Measurements from ENCODE around the gene GDI1. TPM values are rescaled to one million over a fixed set of nuclear protein-coding genes. Genes with fewer than 3 reads are reported as not detected.

The GDI1 gene
- total and polyA plus RNA-seq, 12 donors = 85.6 to 287 (median 113) TPM

DNA sequence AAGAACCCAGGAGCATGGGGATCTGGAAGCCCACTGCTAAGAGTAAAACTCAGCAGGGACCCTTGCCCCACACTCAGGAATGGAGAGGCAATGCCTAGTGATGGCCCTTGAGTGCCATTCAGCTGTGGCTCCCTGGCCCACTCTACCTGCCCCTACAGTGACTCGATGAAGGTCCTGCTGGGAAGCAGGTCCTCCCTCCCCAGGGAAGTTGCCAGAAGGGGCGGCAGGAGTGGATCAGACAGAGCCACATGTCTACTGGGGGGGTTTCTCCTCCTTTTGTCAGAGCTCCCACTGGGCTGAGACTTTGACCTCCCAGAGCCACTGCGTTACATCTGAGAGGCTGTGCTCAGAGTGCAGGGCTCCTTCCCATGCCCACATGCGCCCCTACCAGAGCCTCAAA lies 52.2 kb downstream of the GDI1 start:
- 75 to 93% (median 91%) methylated on average over 1 to 4 of the region's 4 CpGs; no CpG with 5 or more reads in 1 of the 4 donors for WGBS, 4 donors
- peak overlapping the region in 3 of 5 donors; percentile 81 to 97 (median 93) for H3K27ac ChIP-seq

DNA sequence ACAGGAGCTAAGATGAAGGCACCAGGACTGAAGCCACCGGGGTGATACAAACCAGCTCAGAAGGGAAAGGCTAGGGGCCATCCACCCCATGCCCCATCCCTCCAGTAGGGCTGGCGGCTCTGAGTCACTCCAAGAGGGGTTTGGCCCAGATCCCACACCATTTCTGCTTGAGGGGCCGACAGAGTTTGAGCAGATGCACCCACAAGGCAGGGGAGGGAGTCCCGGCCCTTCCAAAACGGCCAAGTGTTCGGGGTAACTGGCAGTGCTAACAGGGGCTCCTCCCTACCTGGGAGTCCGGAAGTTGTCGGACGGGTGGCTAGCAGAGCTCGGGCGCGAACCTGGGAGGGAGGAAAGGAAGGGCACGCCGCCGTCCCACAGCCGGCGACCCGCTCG lies 53.1 kb downstream of the GDI1 start:
- H3K27ac ChIP-seq = peak overlapping the region; percentile 46 to 97 (median 88)
- H3K4me3 ChIP-seq = peak overlapping the region in 1 of 4 donors; percentile 66
- 1 to 66% (median 47%) methylated on average over 11 to 15 of the region's 19 CpGs; no CpG with 5 or more reads in 1 of the 4 donors for WGBS, 4 donors
- H3K9me3 ChIP-seq (replicated peaks in 1 of 3) = no peaks in the 10 kb centered on the region
- no peaks in the 10 kb centered on the region for H3K36me3 ChIP-seq (replicated peaks in 1 of 2)
- intact Hi-C loops (cut with DNase I) = no loop called here
- DNase-seq = peak in 6 of 7 donors; percentile 50 to 69 (median 56)
- H3K27me3 ChIP-seq = no peaks in the 10 kb centered on the region
- TF ChIP-seq, protein P1, sequence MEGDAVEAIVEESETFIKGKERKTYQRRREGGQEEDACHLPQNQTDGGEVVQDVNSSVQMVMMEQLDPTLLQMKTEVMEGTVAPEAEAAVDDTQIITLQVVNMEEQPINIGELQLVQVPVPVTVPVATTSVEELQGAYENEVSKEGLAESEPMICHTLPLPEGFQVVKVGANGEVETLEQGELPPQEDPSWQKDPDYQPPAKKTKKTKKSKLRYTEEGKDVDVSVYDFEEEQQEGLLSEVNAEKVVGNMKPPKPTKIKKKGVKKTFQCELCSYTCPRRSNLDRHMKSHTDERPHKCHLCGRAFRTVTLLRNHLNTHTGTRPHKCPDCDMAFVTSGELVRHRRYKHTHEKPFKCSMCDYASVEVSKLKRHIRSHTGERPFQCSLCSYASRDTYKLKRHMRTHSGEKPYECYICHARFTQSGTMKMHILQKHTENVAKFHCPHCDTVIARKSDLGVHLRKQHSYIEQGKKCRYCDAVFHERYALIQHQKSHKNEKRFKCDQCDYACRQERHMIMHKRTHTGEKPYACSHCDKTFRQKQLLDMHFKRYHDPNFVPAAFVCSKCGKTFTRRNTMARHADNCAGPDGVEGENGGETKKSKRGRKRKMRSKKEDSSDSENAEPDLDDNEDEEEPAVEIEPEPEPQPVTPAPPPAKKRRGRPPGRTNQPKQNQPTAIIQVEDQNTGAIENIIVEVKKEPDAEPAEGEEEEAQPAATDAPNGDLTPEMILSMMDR (IDR thresholded peaks at IDR 0.05) = no peak
- TF ChIP-seq POLR2A (IDR thresholded peaks at IDR 0.05) = no peak
- peaks cover 5 to 8% of the 10 kb centered on the region in 2 donors for H3K4me1 ChIP-seq (replicated peaks in 1 of 2)

More for the DNA sequence above, 52.2 kb downstream of the GDI1 start:
- intact Hi-C loops (cut with DNase I) = no loop called here
- Histone ChIP-seq H3K9me3 (replicated peaks in 1 of 3) (no peaks in the 10 kb centered on the region), H3K4me1 (replicated peaks in 1 of 2) (peaks cover 5 to 14% of the 10 kb centered on the region in 2 donors), H3K36me3 (replicated peaks in 1 of 2) (no peaks in the 10 kb centered on the region), H3K27me3 (no peaks in the 10 kb centered on the region), H3K4me3 (peak overlapping the region in 1 of 4 donors; percentile 66)
- TF ChIP-seq, protein P1 (IDR thresholded peaks at IDR 0.05) = no peak
- TF ChIP-seq POLR2A (IDR thresholded peaks at IDR 0.05) = no peak
- DNase-seq = no peak

DNA sequence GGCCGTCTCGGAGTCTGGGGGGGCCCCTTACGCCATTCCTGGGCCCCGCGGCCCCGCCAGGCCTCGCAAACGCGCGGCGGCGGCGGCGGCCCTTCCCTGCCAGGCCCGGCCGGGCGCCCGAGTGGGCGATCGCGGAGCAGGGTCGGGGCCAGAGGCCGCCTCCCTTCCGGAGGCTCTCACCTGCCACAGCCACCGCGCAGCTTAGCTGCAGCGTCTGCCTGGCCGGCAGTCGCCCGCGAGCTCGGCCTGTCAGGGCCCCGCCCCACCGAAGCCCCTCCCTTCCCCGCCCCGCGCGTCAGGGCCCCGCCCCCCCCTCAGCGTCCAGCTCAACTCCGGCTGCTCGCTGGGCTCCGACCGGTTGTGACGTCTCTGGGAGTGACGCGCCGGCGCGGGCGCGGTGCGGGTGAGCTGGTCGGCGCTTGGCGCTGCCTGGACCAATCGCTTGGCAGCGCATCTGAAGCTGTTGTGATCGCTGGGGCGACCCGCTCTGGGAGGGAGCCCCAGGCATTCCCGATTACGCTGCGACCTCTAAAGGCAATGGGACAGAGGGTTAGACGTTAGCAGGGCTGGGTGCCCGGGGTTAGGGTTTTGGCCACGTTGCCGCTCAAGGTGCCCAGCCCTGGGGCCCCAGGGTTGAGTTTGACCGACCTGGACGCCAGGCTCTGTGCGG lies 53.6 kb downstream of the GDI1 start, which contains the start of gene SLC10A3:
Gene SLC10A3 (minus strand): TSS at position 216 of the 670 bp plus-strand sequence. CDS start 1,689 bp downstream, outside the sequence.
- H3K9me3 ChIP-seq (replicated peaks in 1 of 3) = no peaks in the 10 kb centered on the region
- intact Hi-C loops (cut with DNase I) = no loop called here
- H3K27me3 ChIP-seq = no peaks in the 10 kb centered on the region
- no peaks in the 10 kb centered on the region for H3K36me3 ChIP-seq (replicated peaks in 1 of 2)
- 0 to 26% (median 11%) methylated on average over 1 to 58 of the region's 71 CpGs for WGBS, 4 donors
- TF ChIP-seq, protein P1 (IDR thresholded peaks at IDR 0.05) = no peak
- peak; percentile 83 to 91 for TF ChIP-seq POLR2A (IDR thresholded peaks at IDR 0.05)
- H3K4me3 ChIP-seq = peak within 1 kb of the TSS in 2 of 4 donors; percentile 2 to 66
- peak within 1 kb of the TSS; percentile 72 to 97 (median 88) for H3K27ac ChIP-seq
- peaks cover 3 to 6% of the 10 kb centered on the region in 2 donors for H3K4me1 ChIP-seq (replicated peaks in 1 of 2)
- DNase-seq = peak; percentile 93 to 97 (median 95)

Small RNA genes within 50 kb of the gene (microRNA-seq; reads per million reads assigned to microRNA genes)
- gene MIR6858 = 0.85 to 1.9 (median 1.3) reads per million in 3 donors

Small RNA genes within 50 kb of the gene (small RNA-seq; reads per million reads assigned to genes)
- 0.08 to 0.47 reads per million in 2 donors for gene MIR6858
- gene SNORA70 = 0 reads per million in 2 donors

Other genes with a start within 250 kb of the GDI1 start
- not detected for gene OPN1MW2, start 217.4 kb upstream of the GDI1 start, total RNA-seq
- not detected for gene OPN1MW2, start 217.4 kb upstream of the GDI1 start, polyA plus RNA-seq
- gene OPN1MW3, start 179.6 kb upstream of the GDI1 start, total RNA-seq = not detected
- gene OPN1MW3, start 179.6 kb upstream of the GDI1 start, polyA plus RNA-seq = not detected
- under 1 TPM in 1 of 9 donors, not detected in 8; 0.18 TPM for gene TEX28, start 142.0 kb upstream of the GDI1 start, total RNA-seq
- gene TEX28, start 142.0 kb upstream of the GDI1 start, polyA plus RNA-seq = under 1 TPM in 1 of 3 donors, not detected in 2; 0.07 TPM
- 1 to 10 TPM in 1 of 9 donors, under 1 TPM in 4, not detected in 4; 0.16 to 1.1 (median 0.56) TPM for gene TKTL1, start 141.4 kb upstream of the GDI1 start, total RNA-seq
- under 1 TPM in 1 of 3 donors, not detected in 2; 0.31 TPM for gene TKTL1, start 141.4 kb upstream of the GDI1 start, polyA plus RNA-seq
- gene FLNA, start 62.5 kb upstream of the GDI1 start, total RNA-seq = 100 to 1,000 TPM in 8 of 9 donors, 10 to 100 TPM in 1; 57.0 to 979 (median 499) TPM
- gene FLNA, start 62.5 kb upstream of the GDI1 start, polyA plus RNA-seq = 100 to 1,000 TPM; 169 to 861 (median 612) TPM
- gene EMD, start 57.9 kb upstream of the GDI1 start, total RNA-seq = 10 to 100 TPM in 8 of 9 donors, 1 to 10 TPM in 1; 7.7 to 82.7 (median 46.5) TPM
- 10 to 100 TPM; 75.9 to 95.2 (median 79.1) TPM for gene EMD, start 57.9 kb upstream of the GDI1 start, polyA plus RNA-seq
- gene RPL10, start 38.8 kb upstream of the GDI1 start, total RNA-seq = 1,000 to 10,000 TPM in 8 of 9 donors, 100 to 1,000 TPM in 1; 626 to 5,287 (median 2,456) TPM
- gene RPL10, start 38.8 kb upstream of the GDI1 start, polyA plus RNA-seq = 1,000 to 10,000 TPM; 1,725 to 3,645 (median 2,430) TPM
- 100 to 1,000 TPM in 1 of 9 donors, 10 to 100 TPM in 7, 1 to 10 TPM in 1; 9.3 to 101 (median 47.8) TPM for gene DNASE1L1, start 27.9 kb upstream of the GDI1 start, total RNA-seq
- 10 to 100 TPM; 17.2 to 48.0 (median 42.7) TPM for gene DNASE1L1, start 27.9 kb upstream of the GDI1 start, polyA plus RNA-seq
- gene TAFAZZIN, start 25.6 kb upstream of the GDI1 start, total RNA-seq = 10 to 100 TPM; 15.0 to 47.1 (median 26.4) TPM
- gene TAFAZZIN, start 25.6 kb upstream of the GDI1 start, polyA plus RNA-seq = 100 to 1,000 TPM in 2 of 3 donors, 1 to 10 TPM in 1; 8.6 to 142 (median 103) TPM
- gene ATP6AP1, start 8.5 kb upstream of the GDI1 start, total RNA-seq = 100 to 1,000 TPM in 6 of 9 donors, 10 to 100 TPM in 3; 68.8 to 170 (median 135) TPM
- 100 to 1,000 TPM in 1 of 3 donors, 10 to 100 TPM in 2; 55.4 to 133 (median 56.8) TPM for gene ATP6AP1, start 8.5 kb upstream of the GDI1 start, polyA plus RNA-seq
- 10 to 100 TPM; 25.1 to 74.5 (median 51.1) TPM for gene FAM50A, start 7.0 kb downstream of the GDI1 start, total RNA-seq
- gene FAM50A, start 7.0 kb downstream of the GDI1 start, polyA plus RNA-seq = 100 to 1,000 TPM; 104 to 451 (median 241) TPM
- 10 to 100 TPM in 7 of 9 donors, 1 to 10 TPM in 2; 2.1 to 46.3 (median 12.1) TPM for gene PLXNA3, start 21.1 kb downstream of the GDI1 start, total RNA-seq
- gene PLXNA3, start 21.1 kb downstream of the GDI1 start, polyA plus RNA-seq = 10 to 100 TPM; 22.3 to 83.6 (median 27.4) TPM
- 100 to 1,000 TPM in 1 of 9 donors, 10 to 100 TPM in 8; 22.5 to 101 (median 52.6) TPM for gene LAGE3, start 42.1 kb downstream of the GDI1 start, total RNA-seq
- gene LAGE3, start 42.1 kb downstream of the GDI1 start, polyA plus RNA-seq = 10 to 100 TPM; 11.3 to 24.0 (median 12.0) TPM
- 10 to 100 TPM; 36.4 to 95.6 (median 56.3) TPM for gene UBL4A, start 49.5 kb downstream of the GDI1 start, total RNA-seq
- gene UBL4A, start 49.5 kb downstream of the GDI1 start, polyA plus RNA-seq = 10 to 100 TPM; 18.3 to 31.1 (median 23.6) TPM
- gene SLC10A3, start 53.5 kb downstream of the GDI1 start, total RNA-seq = 10 to 100 TPM; 19.6 to 33.4 (median 28.5) TPM
- gene SLC10A3, start 53.5 kb downstream of the GDI1 start, polyA plus RNA-seq = 10 to 100 TPM in 2 of 3 donors, 1 to 10 TPM in 1; 8.7 to 24.2 (median 23.2) TPM
- 10 to 100 TPM; 42.9 to 77.1 (median 50.9) TPM for gene FAM3A, start 79.1 kb downstream of the GDI1 start, total RNA-seq
- 100 to 1,000 TPM in 1 of 3 donors, 10 to 100 TPM in 2; 13.5 to 115 (median 92.8) TPM for gene FAM3A, start 79.1 kb downstream of the GDI1 start, polyA plus RNA-seq
- gene G6PD, start 109.7 kb downstream of the GDI1 start, total RNA-seq = 100 to 1,000 TPM in 5 of 9 donors, 10 to 100 TPM in 4; 22.1 to 124 (median 102) TPM
- gene G6PD, start 109.7 kb downstream of the GDI1 start, polyA plus RNA-seq = 10 to 100 TPM; 41.6 to 93.6 (median 78.0) TPM
- gene IKBKG, start 110.5 kb downstream of the GDI1 start, total RNA-seq = 10 to 100 TPM; 12.5 to 47.5 (median 29.8) TPM
- gene IKBKG, start 110.5 kb downstream of the GDI1 start, polyA plus RNA-seq = 10 to 100 TPM in 2 of 3 donors, 1 to 10 TPM in 1; 9.6 to 39.1 (median 36.1) TPM
- gene CTAG1A, start 148.0 kb downstream of the GDI1 start, total RNA-seq = not detected
- gene CTAG1A, start 148.0 kb downstream of the GDI1 start, polyA plus RNA-seq = under 1 TPM in 1 of 3 donors, not detected in 2; 0.34 TPM
- not detected for gene CTAG1B, start 182.1 kb downstream of the GDI1 start, total RNA-seq
- under 1 TPM in 1 of 3 donors, not detected in 2; 0.57 TPM for gene CTAG1B, start 182.1 kb downstream of the GDI1 start, polyA plus RNA-seq
- 1 to 10 TPM in 1 of 9 donors, not detected in 8; 5.5 TPM for gene CTAG2, start 216.4 kb downstream of the GDI1 start, total RNA-seq
- gene CTAG2, start 216.4 kb downstream of the GDI1 start, polyA plus RNA-seq = 1 to 10 TPM in 1 of 3 donors, under 1 TPM in 1, not detected in 1; 0.79 to 7.2 TPM

All from adrenal gland (tissue), 12 donors.